IPS-18a (cell line): Measurements from ENCODE around the gene NME1.
"Not testable (repeated sequence)": the region's sequence is repeated elsewhere in the genome, so short reads cannot be mapped to it uniquely, and the experiment has no call there.

Experiments
- H3K27ac ChIP-seq: one replicate; pipeline ENCODE4 v1.5.1; 2013; ENCODE audit warnings: low read length
- H3K27me3 ChIP-seq: one replicate; pipeline ENCODE4 v1.6.1; 2013; ENCODE audit warnings: mild to moderate bottlenecking, low read length; ENCODE audit not compliant: control insufficient read depth, insufficient read depth
- H3K36me3 ChIP-seq: one replicate; pipeline ENCODE4 v1.6.1; 2013; ENCODE audit warnings: low read depth, low read length; ENCODE audit not compliant: control insufficient read depth
- H3K4me1 ChIP-seq: one replicate; pipeline ENCODE4 v1.6.1; 2013; ENCODE audit warnings: low read depth, low read length; ENCODE audit not compliant: control insufficient read depth
- H3K4me3 ChIP-seq: one replicate; pipeline ENCODE4 v1.5.1; 2013; ENCODE audit warnings: low read length
- H3K9ac ChIP-seq: one replicate; pipeline ENCODE4 v1.6.1; 2013; ENCODE audit warnings: mild to moderate bottlenecking, low read length, moderate library complexity
- H3K9me3 ChIP-seq: one replicate; pipeline ENCODE4 v1.6.1; 2013; ENCODE audit warnings: low read depth, low read length; ENCODE audit not compliant: control insufficient read depth

The NME1 gene

DNA sequence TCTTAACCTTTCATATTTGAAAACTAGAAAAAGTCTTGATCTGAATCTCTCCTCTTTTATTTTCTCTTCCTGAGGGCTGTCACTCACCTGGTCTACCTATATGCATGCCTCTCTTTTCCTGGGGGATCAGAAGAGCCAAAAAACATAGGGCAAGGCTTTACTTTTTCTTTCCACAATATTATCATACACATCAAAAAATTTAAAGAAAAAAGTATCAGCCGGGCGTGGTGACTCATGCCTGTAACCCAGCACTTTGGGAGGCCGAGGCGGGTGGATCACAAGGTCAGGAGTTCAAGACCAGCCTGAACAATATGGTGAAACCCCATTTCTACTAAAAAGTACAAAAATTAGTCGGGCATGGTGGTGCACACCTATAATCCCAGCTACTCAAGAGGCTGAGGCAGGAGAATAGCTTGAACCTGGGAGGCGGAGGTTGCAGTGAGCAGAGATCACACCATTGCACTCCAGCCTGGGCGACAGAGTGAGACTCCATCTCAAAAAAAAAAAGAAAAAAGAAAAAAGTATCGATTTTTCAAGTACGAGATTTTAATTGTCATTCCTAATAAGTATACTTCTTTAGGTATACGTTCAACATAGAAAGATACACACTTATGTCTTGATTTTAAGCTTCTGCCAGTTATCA is 30.8 kb upstream of the NME1 start:
- Histone ChIP-seq H3K4me3 (peak overlapping the region; percentile 87), H3K9ac (peak overlapping the region; percentile 90), H3K4me1 (peaks cover 17% of the 10 kb centered on the region)
- H3K27ac ChIP-seq, H3K27me3 ChIP-seq, H3K9me3 ChIP-seq, H3K36me3 ChIP-seq: not testable (repeated sequence)

DNA sequence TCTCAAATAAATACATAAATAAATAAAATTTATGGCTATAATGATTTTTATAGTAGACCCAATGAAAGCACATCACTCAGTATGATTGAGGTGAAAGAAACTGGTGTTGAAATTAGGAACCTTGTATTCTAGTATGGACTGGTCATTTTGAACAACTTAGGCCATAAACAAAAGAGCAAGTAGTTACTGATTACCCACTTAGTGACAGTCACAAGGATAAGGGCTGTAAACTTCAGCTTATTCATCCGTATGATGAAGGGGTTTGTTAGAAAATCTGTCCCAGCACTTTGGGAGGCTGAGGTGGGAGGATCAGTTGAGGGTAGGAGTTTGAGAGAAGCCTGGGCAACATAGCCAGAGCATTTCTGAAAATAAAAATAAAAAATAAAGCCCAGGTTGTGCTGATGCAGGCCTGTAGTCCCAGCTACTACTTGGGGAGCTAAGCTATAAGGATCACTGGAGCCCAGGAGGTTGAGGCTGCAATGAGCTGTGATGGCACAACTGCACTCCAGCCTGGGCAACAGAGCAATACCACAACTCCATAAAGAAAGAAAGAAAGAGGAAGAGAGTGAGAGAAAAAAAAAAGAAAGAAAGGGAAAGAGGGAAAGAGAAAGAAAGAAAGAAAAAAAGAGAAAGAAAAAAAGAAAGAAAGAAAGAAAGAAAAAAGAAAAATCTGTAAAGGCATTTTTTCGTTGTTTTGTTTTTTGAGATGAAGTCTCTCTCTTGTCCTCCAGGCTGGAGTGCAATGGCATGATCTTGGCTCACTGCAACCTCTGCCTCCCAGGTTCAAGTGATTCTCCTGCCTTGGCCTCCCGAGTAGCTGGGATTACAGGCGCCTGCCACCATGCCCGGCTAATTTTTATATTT is 28.5 kb upstream of the NME1 start:
- Histone ChIP-seq H3K9me3 (no peaks in the 10 kb centered on the region), H3K27ac (no peak overlapping the region), H3K9ac (no peak overlapping the region), H3K4me1 (peaks cover 9% of the 10 kb centered on the region), H3K36me3 (no peaks in the 10 kb centered on the region), H3K27me3 (no peaks in the 10 kb centered on the region), H3K4me3 (no peak overlapping the region)

DNA sequence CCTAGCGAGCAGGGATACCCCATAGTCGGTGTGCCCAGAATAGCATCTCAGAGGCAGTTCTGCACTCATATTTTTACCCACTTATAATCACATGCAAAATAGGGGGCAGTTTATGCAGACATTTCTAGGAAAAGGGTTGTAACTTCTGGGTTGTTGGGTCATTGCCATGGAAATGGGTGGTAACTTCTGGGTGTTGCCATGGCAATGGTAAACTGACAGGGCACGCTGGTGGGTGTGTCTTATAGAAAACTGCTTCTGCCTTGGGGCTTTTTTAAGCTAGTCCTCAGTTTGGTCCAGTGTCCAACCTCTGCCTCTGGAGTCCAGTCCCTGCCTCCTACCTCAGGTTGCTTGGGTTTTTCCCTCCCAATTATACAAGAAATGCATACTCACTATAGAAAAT is 25.3 kb upstream of the NME1 start:
- no peaks in the 10 kb centered on the region for H3K4me1 ChIP-seq
- no peak overlapping the region for H3K27ac ChIP-seq
- H3K9ac ChIP-seq = no peak overlapping the region
- H3K4me3 ChIP-seq = no peak overlapping the region
- H3K36me3 ChIP-seq = no peaks in the 10 kb centered on the region
- H3K27me3 ChIP-seq = no peaks in the 10 kb centered on the region
- no peaks in the 10 kb centered on the region for H3K9me3 ChIP-seq

DNA sequence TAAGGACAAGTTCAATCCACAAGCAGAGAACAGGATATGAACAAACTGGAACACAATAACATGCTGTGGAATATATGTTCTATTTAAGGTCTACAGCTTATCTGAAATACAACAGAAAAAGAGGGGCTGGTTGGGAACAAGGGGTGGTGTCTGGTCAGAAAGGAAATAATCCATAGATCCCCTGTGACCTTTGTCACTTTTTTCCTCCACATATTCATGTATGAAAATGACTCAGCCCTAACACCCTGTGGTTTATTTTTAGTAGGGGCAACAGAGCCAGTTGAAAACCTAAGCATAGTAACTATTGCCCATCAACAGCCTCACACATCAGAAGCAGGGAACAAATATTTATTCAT is 20.4 kb upstream of the NME1 start:
- Histone ChIP-seq H3K9ac (no peak overlapping the region), H3K27ac (no peak overlapping the region), H3K4me3 (no peak overlapping the region), H3K4me1 (no peaks in the 10 kb centered on the region), H3K36me3 (no peaks in the 10 kb centered on the region), H3K9me3 (no peaks in the 10 kb centered on the region), H3K27me3 (no peaks in the 10 kb centered on the region)

DNA sequence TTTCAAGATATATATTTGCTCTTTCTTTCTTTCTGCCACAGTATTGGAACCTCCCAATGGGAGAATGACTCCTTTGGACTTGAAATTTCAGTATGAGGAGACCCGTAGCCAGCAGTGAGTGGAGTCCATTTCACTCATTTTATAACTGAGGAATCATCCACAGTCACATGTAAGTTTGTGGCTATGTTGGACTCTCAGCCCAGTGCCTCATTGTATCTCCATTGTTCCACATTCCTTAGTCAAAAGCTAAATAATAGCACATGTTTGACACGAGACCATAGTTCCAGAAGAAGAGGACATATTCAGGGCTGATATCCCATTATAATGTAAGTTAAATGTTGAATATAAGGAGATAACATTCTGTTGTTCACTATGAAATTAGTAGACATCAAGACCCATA is 20.0 kb upstream of the NME1 start:
- Histone ChIP-seq H3K27ac (no peak overlapping the region), H3K9ac (no peak overlapping the region), H3K36me3 (no peaks in the 10 kb centered on the region), H3K27me3 (no peaks in the 10 kb centered on the region), H3K4me3 (no peak overlapping the region), H3K4me1 (no peaks in the 10 kb centered on the region), H3K9me3 (no peaks in the 10 kb centered on the region)

DNA sequence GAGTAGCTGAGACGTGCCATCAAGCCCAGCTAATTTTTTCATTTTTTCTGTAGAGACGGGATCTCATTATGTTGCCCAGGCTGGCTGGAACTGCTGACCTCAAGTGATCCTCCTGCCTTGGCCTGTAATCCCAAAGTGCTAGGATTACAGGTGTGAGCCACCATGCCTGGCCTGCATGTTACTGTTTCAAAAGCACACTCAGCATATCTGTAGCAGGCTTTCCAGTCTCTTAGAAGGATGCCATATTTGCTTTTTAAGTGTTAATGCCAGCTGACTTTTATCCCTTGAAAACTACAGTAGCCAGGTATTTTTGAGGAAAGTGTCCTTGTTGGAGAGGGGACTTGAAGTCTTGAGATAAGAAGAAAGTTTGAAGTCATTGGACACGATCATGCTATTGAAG is 17.4 kb upstream of the NME1 start:
- H3K36me3 ChIP-seq = no peaks in the 10 kb centered on the region
- no peak overlapping the region for H3K9ac ChIP-seq
- H3K4me1 ChIP-seq = no peaks in the 10 kb centered on the region
- no peaks in the 10 kb centered on the region for H3K9me3 ChIP-seq
- no peak overlapping the region for H3K4me3 ChIP-seq
- H3K27ac ChIP-seq = no peak overlapping the region
- H3K27me3 ChIP-seq = no peaks in the 10 kb centered on the region

DNA sequence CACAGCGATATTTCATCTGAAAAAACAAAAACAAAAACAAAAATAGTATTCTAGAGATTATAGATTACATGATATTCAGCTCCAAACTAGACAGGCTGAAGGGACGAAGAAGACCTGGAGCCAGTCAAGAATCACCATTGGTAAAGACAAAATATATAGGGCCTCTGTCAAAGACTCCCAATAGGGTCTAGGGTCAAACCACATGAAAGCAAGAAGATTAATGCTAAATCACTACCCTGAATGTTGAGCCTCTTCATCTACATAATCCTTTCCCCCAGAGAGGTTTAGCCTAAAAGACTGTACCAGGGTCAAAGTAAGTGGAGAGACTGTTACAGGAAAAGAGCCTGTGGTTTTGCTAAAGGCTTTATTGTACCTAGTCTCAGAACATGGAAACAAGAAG is 10.8 kb upstream of the NME1 start:
- H3K36me3 ChIP-seq = no peaks in the 10 kb centered on the region
- H3K27ac ChIP-seq = no peak overlapping the region
- no peak overlapping the region for H3K9ac ChIP-seq
- H3K4me3 ChIP-seq = no peak overlapping the region
- H3K9me3 ChIP-seq = no peaks in the 10 kb centered on the region
- no peaks in the 10 kb centered on the region for H3K4me1 ChIP-seq
- H3K27me3 ChIP-seq = no peaks in the 10 kb centered on the region

DNA sequence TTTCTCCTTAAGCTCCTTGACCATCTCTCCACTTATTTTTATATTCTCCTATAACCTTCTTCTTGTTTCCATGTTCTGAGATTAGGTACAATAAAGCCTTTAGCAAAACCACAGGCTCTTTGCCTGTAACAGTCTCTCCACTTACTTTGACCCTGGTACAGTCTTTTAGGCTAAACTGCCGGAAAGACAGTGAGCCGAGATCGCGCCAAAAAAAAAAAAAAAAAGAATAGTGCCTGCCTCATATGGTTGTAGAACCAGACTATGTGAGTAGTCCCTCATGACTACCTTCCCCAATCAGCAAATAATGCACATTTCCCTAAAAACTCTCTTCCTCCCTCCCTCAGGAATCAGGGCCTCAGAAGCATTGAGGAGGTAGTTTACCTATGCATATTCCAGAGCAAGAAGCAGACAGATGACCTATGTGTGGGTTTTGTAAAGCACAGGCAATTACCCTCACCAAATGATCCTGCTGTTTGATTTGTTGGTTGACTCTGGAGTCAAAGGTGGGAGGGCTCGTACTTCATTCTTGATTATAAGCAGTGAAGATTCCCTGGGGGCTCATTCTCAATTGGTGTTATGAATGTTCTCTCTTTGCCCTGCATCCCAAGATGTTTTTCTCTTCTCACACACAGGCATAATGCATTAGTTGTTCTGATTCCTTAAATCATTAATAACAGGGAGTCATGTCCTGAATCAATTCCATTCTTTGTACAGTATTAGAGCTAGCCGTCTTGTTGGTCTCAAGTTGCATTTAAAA is 8.9 kb upstream of the NME1 start:
- no peaks in the 10 kb centered on the region for H3K27me3 ChIP-seq
- H3K4me3 ChIP-seq = no peak overlapping the region
- H3K4me1 ChIP-seq = no peaks in the 10 kb centered on the region
- H3K9ac ChIP-seq = no peak overlapping the region
- no peaks in the 10 kb centered on the region for H3K36me3 ChIP-seq
- no peak overlapping the region for H3K27ac ChIP-seq
- H3K9me3 ChIP-seq = no peaks in the 10 kb centered on the region

DNA sequence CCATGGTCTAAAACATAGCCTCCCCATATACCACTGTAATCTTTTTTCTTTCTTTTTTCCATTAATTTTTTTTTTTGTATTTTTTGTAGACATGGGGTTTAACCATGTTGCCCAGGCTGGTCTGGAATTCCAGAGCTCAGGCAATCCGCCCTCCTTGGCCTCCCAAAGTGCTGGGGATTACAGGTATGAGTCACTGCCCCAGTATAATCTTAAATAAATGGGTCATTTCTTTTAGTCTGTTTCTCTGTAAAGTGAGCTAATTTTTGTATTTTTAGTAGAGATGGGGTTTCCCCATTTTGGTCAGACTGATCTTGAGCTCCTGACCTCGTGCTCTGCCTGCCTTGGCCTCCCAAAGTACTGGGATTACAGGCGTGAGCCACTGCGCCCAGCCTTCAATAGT is 5.7 kb upstream of the NME1 start:
- Histone ChIP-seq H3K9me3 (no peaks in the 10 kb centered on the region), H3K27me3 (no peaks in the 10 kb centered on the region), H3K4me3 (no peak overlapping the region), H3K27ac (no peak overlapping the region), H3K9ac (no peak overlapping the region), H3K4me1 (no peaks in the 10 kb centered on the region), H3K36me3 (no peaks in the 10 kb centered on the region)

DNA sequence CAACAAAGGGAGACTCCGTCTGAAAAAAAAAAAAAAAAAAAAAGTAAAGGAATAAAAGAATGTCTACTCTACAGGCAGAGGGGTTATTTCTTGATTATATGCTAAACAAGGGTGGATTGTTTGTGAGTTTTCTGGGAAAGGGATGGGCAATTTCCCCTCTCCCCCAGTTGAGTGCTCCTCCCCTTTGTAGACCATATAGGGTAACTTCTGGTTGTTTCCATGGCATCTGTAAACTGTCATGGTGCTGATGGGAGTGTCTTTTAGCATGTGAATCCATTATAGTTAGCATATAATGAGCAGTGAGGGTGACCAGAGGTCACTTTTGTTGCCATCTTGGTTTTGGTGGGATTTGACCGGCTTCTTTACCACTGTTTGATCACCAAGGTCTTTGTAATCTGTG is 4.2 kb upstream of the NME1 start:
- no peaks in the 10 kb centered on the region for H3K27me3 ChIP-seq
- no peak overlapping the region for H3K9ac ChIP-seq
- H3K4me1 ChIP-seq = no peaks in the 10 kb centered on the region
- H3K4me3 ChIP-seq = no peak overlapping the region
- no peaks in the 10 kb centered on the region for H3K9me3 ChIP-seq
- no peaks in the 10 kb centered on the region for H3K36me3 ChIP-seq
- no peak overlapping the region for H3K27ac ChIP-seq

DNA sequence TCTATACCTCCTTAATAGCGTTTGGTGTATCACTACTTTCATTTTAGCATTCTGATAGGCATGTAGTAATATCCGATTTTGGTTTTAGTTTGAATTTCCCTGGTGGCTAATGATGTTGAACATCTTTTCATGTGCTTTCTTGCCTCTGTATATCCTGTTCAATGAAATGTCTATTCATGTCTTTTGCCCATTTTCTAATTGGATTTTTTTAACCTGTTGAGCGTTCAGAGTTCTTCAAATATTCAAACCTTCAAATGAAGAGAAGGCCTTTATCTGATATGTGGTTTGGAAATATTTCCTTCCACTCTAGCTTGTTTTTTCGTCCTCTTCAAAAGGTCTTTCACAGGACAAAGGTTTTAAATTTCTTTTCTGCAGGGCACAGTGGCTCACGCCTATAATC is 2.4 kb upstream of the NME1 start:
- H3K4me3 ChIP-seq = no peak overlapping the region
- peaks cover 6% of the 10 kb centered on the region for H3K36me3 ChIP-seq
- H3K9me3 ChIP-seq = no peaks in the 10 kb centered on the region
- no peak overlapping the region for H3K27ac ChIP-seq
- H3K4me1 ChIP-seq = peaks cover 4% of the 10 kb centered on the region
- H3K27me3 ChIP-seq = no peaks in the 10 kb centered on the region
- H3K9ac ChIP-seq = no peak overlapping the region
